Endothelial cell of umbilical vein (primary cell): ENCODE results near the gene NEU3. TPM values are rescaled to one million over a fixed set of nuclear protein-coding genes. Genes with fewer than 3 reads are reported as not detected.

Experiments
- BruUV-seq: library from RNA; stranded (reverse); fragments of 400-500 nt; replicated peaks from 2 replicates; lab custom pipeline; 2021; lab: Mats Ljungman, UMichigan
- CTCF ChIA-PET: fragments of 300-600, 350-600 bp; sonication (Branson Sonifier 250); formaldehyde crosslinking; loops from one replicate; lab custom pipeline; 2021; ENCODE audit warnings: antibody characterized with exemption, inconsistent platforms; lab: Charles Lee
- POLR2A ChIA-PET: fragments of 300-600, 350-600 bp; sonication (Branson Sonifier 250); formaldehyde crosslinking; loops from one replicate; lab custom pipeline; 2021; ENCODE audit warnings: antibody characterized with exemption, inconsistent platforms; lab: Charles Lee
- DNase-seq: peaks from one replicate; pipeline ENCODE4 v3.0.0-alpha.2; 2011; ENCODE audit warnings: low read depth, low spot score
- FAIRE-seq: peaks from 2 replicates; lab custom pipeline; 2011; peaks lifted over from hg19 to GRCh38; lab: Jason Lieb, UNC
- H2AFZ ChIP-seq: 2 replicates; pipeline ENCODE4 v1.6.0; 2012; ENCODE audit warnings: low read depth, low read length, control low read depth, inconsistent platforms
- H3K27ac ChIP-seq: 2 replicates; pipeline ENCODE4 v1.5.1; 2011; ENCODE audit warnings: low read depth, mild to moderate bottlenecking, control low read depth, low read length, moderate library complexity; ENCODE audit not compliant: insufficient read depth
- H3K27me3 ChIP-seq, 2 experiments: 2 replicates each; pipeline versions ENCODE4 v1.6.0 to v1.6.1; 2011; ENCODE audit warnings: low read length in 2 of 2, mixed read lengths in 1 of 2; ENCODE audit not compliant: control insufficient read depth in 2 of 2, insufficient read depth in 2 of 2
- H3K36me3 ChIP-seq, 2 experiments: 2 replicates in 1 of 2; 3 replicates in 1 of 2; pipeline ENCODE4 v1.5.1; 2011; ENCODE audit warnings: low read length in 2 of 2, mild to moderate bottlenecking in 1 of 2, moderate library complexity in 1 of 2; ENCODE audit not compliant: control insufficient read depth in 2 of 2, insufficient read depth in 2 of 2; ENCODE audit errors: extremely low read depth in 1 of 2
- H3K4me1 ChIP-seq: 3 replicates; pipeline ENCODE4 v1.5.1; 2011; ENCODE audit warnings: mild to moderate bottlenecking, low read length; ENCODE audit not compliant: control insufficient read depth, insufficient read depth; ENCODE audit errors: extremely low read depth
- H3K4me2 ChIP-seq: 2 replicates; pipeline ENCODE4 v1.6.1; 2011; ENCODE audit warnings: low read length, control low read depth, mixed read lengths; ENCODE audit not compliant: insufficient read depth
- H3K4me3 ChIP-seq, 3 experiments: fragments of 200-600 bp in 1 of 3; sonication (generic), shearing (Covaris generic) in 1 of 3; replicated peaks in 1 of 3; 2 replicates each; pipeline ENCODE4 v1.5.1; 2011 to 2016; ENCODE audit warnings: control low read depth in 3 of 3, low read length in 3 of 3, mild to moderate bottlenecking in 2 of 3, inconsistent platforms in 1 of 3, low read depth in 1 of 3, moderate library complexity in 1 of 3; ENCODE audit not compliant: insufficient read depth in 1 of 3
- H3K79me2 ChIP-seq: 2 replicates; pipeline ENCODE4 v1.6.0; 2012; ENCODE audit warnings: low read length, inconsistent platforms; ENCODE audit not compliant: control insufficient read depth, insufficient read depth
- H3K9ac ChIP-seq: replicated peaks from 2 replicates; pipeline ENCODE3; 2011; ENCODE audit warnings: low read length, control low read depth; ENCODE audit not compliant: insufficient read depth; ENCODE audit errors: extremely low read depth
- H3K9me1 ChIP-seq: replicated peaks from 3 replicates; pipeline ENCODE4 v1.6.0; 2011; ENCODE audit warnings: mild to moderate bottlenecking, low read length; ENCODE audit not compliant: control insufficient read depth, insufficient read depth; ENCODE audit errors: extremely low read depth
- H3K9me3 ChIP-seq: replicated peaks from 2 replicates; pipeline ENCODE4 v1.5.1; 2012; ENCODE audit warnings: low read length, inconsistent platforms; ENCODE audit not compliant: control insufficient read depth, insufficient read depth
- H4K20me1 ChIP-seq: replicated peaks from 2 replicates; pipeline ENCODE3; 2011; ENCODE audit warnings: mild to moderate bottlenecking, low read length; ENCODE audit not compliant: control insufficient read depth, insufficient read depth; ENCODE audit errors: extremely low read depth
- EZH2 ChIP-seq: IDR thresholded peaks from 2 replicates; pipeline ENCODE4 v1.6.1; 2012; ENCODE audit warnings: borderline replicate concordance, low read depth, mild to moderate bottlenecking, moderate library complexity, low read length, inconsistent platforms; ENCODE audit not compliant: severe bottlenecking
- FOS ChIP-seq: IDR thresholded peaks from 2 replicates; pipeline ENCODE4 v1.6.1; 2011; ENCODE audit warnings: mild to moderate bottlenecking, low read length, moderate library complexity, borderline replicate concordance; ENCODE audit not compliant: insufficient read depth
- GATA2 ChIP-seq: IDR thresholded peaks from 2 replicates; pipeline ENCODE4 v1.7.0; 2011; ENCODE audit warnings: low read depth, mild to moderate bottlenecking, moderate library complexity, mixed read lengths, low read length; ENCODE audit not compliant: insufficient read length, insufficient read depth
- JUN ChIP-seq: IDR thresholded peaks from 2 replicates; pipeline ENCODE4 v1.6.1; 2011; ENCODE audit warnings: borderline replicate concordance, low read depth; ENCODE audit not compliant: insufficient read length, insufficient read depth
- POLR2A ChIP-seq: IDR thresholded peaks from 2 replicates; pipeline ENCODE4 v1.6.1; 2012; ENCODE audit warnings: low read depth, mild to moderate bottlenecking, control low read depth, low read length
- POLR2AphosphoS5 ChIP-seq: IDR thresholded peaks from 2 replicates; pipeline ENCODE4 v1.6.1; 2012; ENCODE audit warnings: low read depth, mild to moderate bottlenecking, control low read depth, low read length, moderate library complexity; ENCODE audit not compliant: insufficient read depth
- dilution Hi-C: fragments of 300-500 bp; cut with MboI; formaldehyde crosslinking; loops from one replicate; pipeline ENCODE4 v1.15.0; 2019; ENCODE audit warnings: low sequenced_read_pairs; ENCODE audit not compliant: extremely low pct_ligation_motif_present
- intact Hi-C: fragments of 100-400 bp; cut with micrococcal nuclease; formaldehyde crosslinking; loops from one replicate; pipeline ENCODE4 v1.10.0; 2022
- polyA plus RNA-seq, 4 experiments: library from polyadenylated mRNA; depleted of rRNA in 3 of 4; stranded (reverse) in 3 of 4; unstranded in 1 of 4; fragments of >200 nt; gene quantifications; 2 replicates each; pipeline versions ENCODE4 v1.2.1 to v1.2.3, GENCODE V29; 2011 to 2012; ENCODE audit warnings: missing spikeins in 1 of 4
- total RNA-seq: library from RNA; stranded (reverse); gene quantifications from 2 replicates; pipeline ENCODE4 v1.2.3, GENCODE V29; 2021
- TF ChIP-seq, protein P1 (sequence below), 2 donors: IDR thresholded peaks; 1 replicate in 1 of 2; 2 replicates in 1 of 2; pipeline ENCODE4 v1.5.1; 2011; ENCODE audit warnings: low read length in 2 of 2, mild to moderate bottlenecking in 2 of 2, moderate library complexity in 2 of 2, control low read depth in 1 of 2, inconsistent platforms in 1 of 2, low read depth in 1 of 2; ENCODE audit not compliant: insufficient read depth in 1 of 2; ENCODE audit errors: extremely low read depth in 1 of 2

NEU3 gene
- total and polyA plus RNA-seq, 2 donors (not counting 3 experiments of a cell fraction or from before 2014, with no cell fraction given), result 5.9 to 7.0 TPM

DNA sequence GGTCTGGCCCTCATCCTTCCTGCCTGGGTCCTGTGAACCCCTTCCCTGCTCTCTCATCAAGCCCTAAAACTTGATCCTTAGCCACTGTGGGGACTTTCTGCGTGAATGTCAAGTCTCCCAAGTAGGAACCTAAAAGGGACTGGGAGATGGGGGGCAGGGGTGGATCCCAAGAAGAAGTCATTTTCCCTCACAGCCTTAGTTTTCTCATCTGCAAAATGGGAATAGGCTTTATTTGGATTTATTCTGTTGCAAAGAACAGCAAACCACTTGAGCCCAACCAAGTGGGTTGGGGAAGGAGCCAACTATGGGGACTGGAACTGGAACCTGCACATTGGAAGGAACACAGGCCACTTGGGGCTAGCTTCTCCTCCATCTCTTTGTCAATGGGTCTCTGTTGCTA lies 36.8 kb downstream of the NEU3 start:
- BruUV-seq, result no TSS peak
- CTCF ChIA-PET, result interaction anchor here (0.7 to 5.7 kb wide), 8 partner anchors 11 to 223 kb away, joined by 3 to 159 read pairs (median 4); no protein-coding TSS in a partner anchor
- TF ChIP-seq, protein P1, sequence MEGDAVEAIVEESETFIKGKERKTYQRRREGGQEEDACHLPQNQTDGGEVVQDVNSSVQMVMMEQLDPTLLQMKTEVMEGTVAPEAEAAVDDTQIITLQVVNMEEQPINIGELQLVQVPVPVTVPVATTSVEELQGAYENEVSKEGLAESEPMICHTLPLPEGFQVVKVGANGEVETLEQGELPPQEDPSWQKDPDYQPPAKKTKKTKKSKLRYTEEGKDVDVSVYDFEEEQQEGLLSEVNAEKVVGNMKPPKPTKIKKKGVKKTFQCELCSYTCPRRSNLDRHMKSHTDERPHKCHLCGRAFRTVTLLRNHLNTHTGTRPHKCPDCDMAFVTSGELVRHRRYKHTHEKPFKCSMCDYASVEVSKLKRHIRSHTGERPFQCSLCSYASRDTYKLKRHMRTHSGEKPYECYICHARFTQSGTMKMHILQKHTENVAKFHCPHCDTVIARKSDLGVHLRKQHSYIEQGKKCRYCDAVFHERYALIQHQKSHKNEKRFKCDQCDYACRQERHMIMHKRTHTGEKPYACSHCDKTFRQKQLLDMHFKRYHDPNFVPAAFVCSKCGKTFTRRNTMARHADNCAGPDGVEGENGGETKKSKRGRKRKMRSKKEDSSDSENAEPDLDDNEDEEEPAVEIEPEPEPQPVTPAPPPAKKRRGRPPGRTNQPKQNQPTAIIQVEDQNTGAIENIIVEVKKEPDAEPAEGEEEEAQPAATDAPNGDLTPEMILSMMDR (IDR thresholded peaks at IDR 0.05; ENCODE audit: extremely low read depth in 1 of 2, insufficient read depth in 1 of 2, low read depth in 1 of 2, low read length in 2 of 2), result no peak
- no peak for TF ChIP-seq POLR2A
- no peak for TF ChIP-seq EZH2
- no peak for TF ChIP-seq GATA2
- TF ChIP-seq JUN, result no peak
- intact Hi-C loops, result no loop called here
- no peak overlapping the region for H2AFZ ChIP-seq
- POLR2A ChIA-PET, result no interaction called here
- dilution Hi-C loops, result no loop called here
- H3K4me2 ChIP-seq, result no peak overlapping the region
- H3K27ac ChIP-seq, result no peak overlapping the region
- H3K9me3 ChIP-seq, result no peaks in the 10 kb centered on the region
- H3K4me3 ChIP-seq, result no peak overlapping the region
- H3K27me3 ChIP-seq, result peaks cover 0 to 7% of the 10 kb centered on the region in 2 experiments
- DNase-seq (no peak), FAIRE-seq (no peak)
- no peaks in the 10 kb centered on the region for H3K36me3 ChIP-seq
- no peaks in the 10 kb centered on the region for H3K79me2 ChIP-seq
- no peaks in the 10 kb centered on the region for H3K4me1 ChIP-seq
- H4K20me1 ChIP-seq, result no peaks in the 10 kb centered on the region
- no peak overlapping the region for H3K9ac ChIP-seq
- H3K9me1 ChIP-seq, result no peaks in the 10 kb centered on the region

DNA sequence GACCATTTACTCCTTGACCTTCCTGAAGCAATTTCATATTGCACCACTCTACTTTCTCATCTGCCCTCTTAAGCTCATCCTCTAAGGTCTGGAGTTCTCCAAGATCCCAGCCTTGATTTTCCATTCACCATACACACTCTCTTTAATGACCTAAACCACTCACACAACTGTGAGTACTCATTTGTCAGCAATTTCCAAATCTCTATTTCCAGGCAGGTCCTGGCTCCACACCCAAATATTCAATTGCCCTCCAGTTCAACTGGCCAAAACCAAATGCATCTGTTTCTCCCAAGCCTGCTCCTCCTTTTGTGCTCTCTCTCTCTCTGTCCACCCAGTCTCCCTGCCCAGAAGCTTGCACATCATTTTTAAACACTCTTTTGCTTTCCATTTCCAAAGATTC lies 39.6 kb downstream of the NEU3 start:
- no peak overlapping the region for H3K9ac ChIP-seq
- ChIA-PET POLR2A (no interaction called here), CTCF (interaction anchor here (0.7 to 2.6 kb wide), 6 partner anchors 15 to 220 kb away, joined by 3 to 12 read pairs (median 7); partner anchors contain the start of gene TPBGL)
- H3K27ac ChIP-seq, result no peak overlapping the region
- H3K9me3 ChIP-seq, result no peaks in the 10 kb centered on the region
- TF ChIP-seq GATA2 (no peak), JUN (no peak), POLR2AphosphoS5 (no peak), FOS (no peak), POLR2A (no peak), EZH2 (no peak)
- TF ChIP-seq, protein P1 (IDR thresholded peaks at IDR 0.05; ENCODE audit: extremely low read depth in 1 of 2, insufficient read depth in 1 of 2, low read depth in 1 of 2, low read length in 2 of 2), result no peak
- H3K4me3 ChIP-seq, result no peak overlapping the region
- FAIRE-seq (no peak), DNase-seq (no peak)
- H3K79me2 ChIP-seq, result no peaks in the 10 kb centered on the region
- H2AFZ ChIP-seq, result no peak overlapping the region
- intact Hi-C loops (no loop called here), dilution Hi-C loops (no loop called here)
- no peaks in the 10 kb centered on the region for H3K9me1 ChIP-seq
- H3K4me1 ChIP-seq, result peaks cover 8% of the 10 kb centered on the region
- BruUV-seq, result no TSS peak
- peaks cover 0 to 7% of the 10 kb centered on the region in 2 experiments for H3K27me3 ChIP-seq
- H3K4me2 ChIP-seq, result no peak overlapping the region
- no peaks in the 10 kb centered on the region for H4K20me1 ChIP-seq
- no peaks in the 10 kb centered on the region for H3K36me3 ChIP-seq
